Fibroblast of lung (primary cell): ENCODE measurements around the gene FGA.

ENCODE experiments used
- EZH2 ChIP-seq: IDR thresholded peaks from 2 replicates; pipeline ENCODE4 v1.5.1; 2012; ENCODE audit warnings: low read length, control low read depth, mild to moderate bottlenecking; ENCODE audit errors: missing control alignments
- TF ChIP-seq, protein P1 (sequence below), 2 donors: IDR thresholded peaks in 1 of 2; conservative IDR thresholded peaks in 1 of 2; 1 replicate in 1 of 2; 2 replicates in 1 of 2; pipeline ENCODE4 v1.5.1; 2011 to 2012; ENCODE audit warnings: low read length in 2 of 2, control low read depth in 1 of 2, inconsistent platforms in 1 of 2, low read depth in 1 of 2, mild to moderate bottlenecking in 1 of 2

DNA sequence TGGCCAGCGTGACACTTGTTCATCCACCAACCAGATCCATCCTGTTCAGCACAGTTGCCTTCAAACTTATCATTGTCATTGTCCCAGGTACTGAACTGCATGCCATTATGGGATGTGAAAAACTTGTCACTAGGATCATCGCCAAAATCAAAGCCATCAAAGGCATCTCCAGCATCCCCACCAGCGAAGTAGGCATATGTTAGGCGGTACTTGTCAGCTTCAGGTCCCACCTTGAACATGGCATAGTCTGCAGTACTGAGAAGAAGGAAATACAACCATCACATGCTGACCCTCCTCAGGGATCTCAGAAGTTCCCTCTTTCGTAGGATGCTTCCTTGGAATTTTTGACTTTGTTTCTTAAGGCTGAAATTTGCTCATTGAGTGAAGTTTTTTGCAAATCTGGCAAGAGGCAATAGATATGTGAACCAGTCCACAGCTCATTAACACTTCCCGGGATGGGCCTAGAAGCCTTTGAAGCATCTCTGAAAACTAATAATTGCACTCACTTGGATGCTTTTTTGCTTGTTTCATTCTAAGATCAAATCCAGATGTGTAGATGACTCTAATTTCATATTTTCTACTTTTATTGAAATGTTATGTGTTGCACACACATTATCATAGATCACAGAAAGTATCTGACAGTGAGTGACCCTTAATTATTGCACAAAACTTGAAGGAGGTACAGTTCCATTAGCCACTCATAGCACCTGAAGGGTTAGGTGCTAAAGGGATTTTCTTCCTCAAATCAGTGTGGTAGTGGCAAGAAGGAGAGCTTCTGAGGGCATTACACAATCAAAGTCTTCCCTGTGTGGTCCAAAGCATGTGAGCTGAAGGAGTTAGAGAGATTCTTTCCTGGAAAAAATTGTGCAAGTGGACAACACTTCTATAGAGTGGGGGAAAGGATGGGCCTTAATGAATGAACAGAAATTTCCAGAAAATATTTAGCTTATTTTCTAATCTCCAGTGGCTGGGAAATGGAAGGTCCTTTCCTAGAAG lies 16.5 kb upstream of the FGA start:
- TF ChIP-seq, protein P1, sequence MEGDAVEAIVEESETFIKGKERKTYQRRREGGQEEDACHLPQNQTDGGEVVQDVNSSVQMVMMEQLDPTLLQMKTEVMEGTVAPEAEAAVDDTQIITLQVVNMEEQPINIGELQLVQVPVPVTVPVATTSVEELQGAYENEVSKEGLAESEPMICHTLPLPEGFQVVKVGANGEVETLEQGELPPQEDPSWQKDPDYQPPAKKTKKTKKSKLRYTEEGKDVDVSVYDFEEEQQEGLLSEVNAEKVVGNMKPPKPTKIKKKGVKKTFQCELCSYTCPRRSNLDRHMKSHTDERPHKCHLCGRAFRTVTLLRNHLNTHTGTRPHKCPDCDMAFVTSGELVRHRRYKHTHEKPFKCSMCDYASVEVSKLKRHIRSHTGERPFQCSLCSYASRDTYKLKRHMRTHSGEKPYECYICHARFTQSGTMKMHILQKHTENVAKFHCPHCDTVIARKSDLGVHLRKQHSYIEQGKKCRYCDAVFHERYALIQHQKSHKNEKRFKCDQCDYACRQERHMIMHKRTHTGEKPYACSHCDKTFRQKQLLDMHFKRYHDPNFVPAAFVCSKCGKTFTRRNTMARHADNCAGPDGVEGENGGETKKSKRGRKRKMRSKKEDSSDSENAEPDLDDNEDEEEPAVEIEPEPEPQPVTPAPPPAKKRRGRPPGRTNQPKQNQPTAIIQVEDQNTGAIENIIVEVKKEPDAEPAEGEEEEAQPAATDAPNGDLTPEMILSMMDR (conservative IDR thresholded peaks at IDR 0.05 in 1 of 2, IDR thresholded peaks at IDR 0.05 in 1 of 2; ENCODE audit: low read depth in 1 of 2, low read length in 2 of 2), result no peak
- TF ChIP-seq EZH2, result no peak
